Esophagus muscularis mucosa (tissue), 4 donors: ENCODE data around the gene ATP10A. TPM values are rescaled to one million over a fixed set of nuclear protein-coding genes. Genes with fewer than 3 reads are reported as not detected.

ENCODE experiments used
- DNase-seq: peaks from one replicate; pipeline ENCODE4 v3.0.0-alpha.2; 2017; ENCODE audit errors: extremely low spot score
- H3K27ac ChIP-seq, 4 donors: fragments of 200-600 bp; sonication (generic); replicated peaks in 1 of 4; 1 replicate in 3 of 4; 2 replicates in 1 of 4; pipeline ENCODE4 v1.5.1; 2016 to 2019; ENCODE audit warnings: mild to moderate bottlenecking in 1 of 4
- H3K27me3 ChIP-seq, 4 donors: fragments of 200-600 bp; sonication (generic); one replicate each; pipeline versions ENCODE4 v1.5.1 to v1.6.0; 2016 to 2019
- H3K36me3 ChIP-seq, 4 donors: fragments of 200-600 bp; sonication (generic); one replicate each; pipeline ENCODE4 v1.5.1; 2016 to 2019
- H3K4me1 ChIP-seq, 4 donors: fragments of 200-600 bp; sonication (generic); one replicate each; pipeline ENCODE4 v1.5.1; 2016 to 2019
- H3K4me3 ChIP-seq, 4 donors: fragments of 200-600 bp; sonication (generic); 1 replicate in 2 of 4; 2 replicates in 2 of 4; pipeline ENCODE4 v1.5.1; 2016 to 2019; ENCODE audit warnings: mild to moderate bottlenecking in 4 of 4, moderate library complexity in 1 of 4
- H3K9me3 ChIP-seq, 4 donors: fragments of 200-600 bp; sonication (generic); 1 replicate in 3 of 4; 2 replicates in 1 of 4; pipeline ENCODE4 v1.5.1; 2016 to 2019
- CTCF ChIP-seq, 3 experiments: fragments of 200-600 bp in 2 of 3; fragments of 450-650 bp in 1 of 3; sonication (generic) in 2 of 3; IDR thresholded peaks; one replicate each; pipeline ENCODE4 v1.5.1; 2017 to 2019; ENCODE audit warnings: antibody characterized with exemption in 3 of 3, mild to moderate bottlenecking in 2 of 3, moderate library complexity in 1 of 3
- EP300 ChIP-seq: sonication (generic); formaldehyde crosslinking; IDR thresholded peaks from one replicate; pipeline ENCODE4 v1.6.1; 2017; ENCODE audit warnings: antibody characterized with exemption
- POLR2A ChIP-seq: fragments of 450-650 bp; IDR thresholded peaks from one replicate; pipeline ENCODE4 v1.6.1; 2017; ENCODE audit warnings: antibody characterized with exemption, moderate library complexity, mild to moderate bottlenecking, low read depth
- POLR2AphosphoS5 ChIP-seq, 2 donors: sonication (generic); formaldehyde crosslinking; IDR thresholded peaks; one replicate each; pipeline ENCODE4 v1.6.1; 2017; ENCODE audit warnings: antibody characterized with exemption in 2 of 2
- WGBS: methylation state at CpG from one replicate; pipeline ENCODE4 v1.1.5; 2018; 5-methylcytosine and 5-hydroxymethylcytosine counted together
- intact Hi-C: fragments of 100-400 bp; cut with DNase I; formaldehyde crosslinking; loops from one replicate; pipeline ENCODE4 v1.15.1; 2023
- total RNA-seq, 4 donors: library from RNA; depleted of rRNA; stranded (reverse); fragments of >200 nt; gene quantifications; one replicate each; pipeline versions ENCODE4 v1.1.0 to v1.2.1, GENCODE V29; 2016

ATP10A gene
- total RNA-seq, 4 donors from 2014 or later = 23.9 to 51.9 (median 32.6) TPM

DNA sequence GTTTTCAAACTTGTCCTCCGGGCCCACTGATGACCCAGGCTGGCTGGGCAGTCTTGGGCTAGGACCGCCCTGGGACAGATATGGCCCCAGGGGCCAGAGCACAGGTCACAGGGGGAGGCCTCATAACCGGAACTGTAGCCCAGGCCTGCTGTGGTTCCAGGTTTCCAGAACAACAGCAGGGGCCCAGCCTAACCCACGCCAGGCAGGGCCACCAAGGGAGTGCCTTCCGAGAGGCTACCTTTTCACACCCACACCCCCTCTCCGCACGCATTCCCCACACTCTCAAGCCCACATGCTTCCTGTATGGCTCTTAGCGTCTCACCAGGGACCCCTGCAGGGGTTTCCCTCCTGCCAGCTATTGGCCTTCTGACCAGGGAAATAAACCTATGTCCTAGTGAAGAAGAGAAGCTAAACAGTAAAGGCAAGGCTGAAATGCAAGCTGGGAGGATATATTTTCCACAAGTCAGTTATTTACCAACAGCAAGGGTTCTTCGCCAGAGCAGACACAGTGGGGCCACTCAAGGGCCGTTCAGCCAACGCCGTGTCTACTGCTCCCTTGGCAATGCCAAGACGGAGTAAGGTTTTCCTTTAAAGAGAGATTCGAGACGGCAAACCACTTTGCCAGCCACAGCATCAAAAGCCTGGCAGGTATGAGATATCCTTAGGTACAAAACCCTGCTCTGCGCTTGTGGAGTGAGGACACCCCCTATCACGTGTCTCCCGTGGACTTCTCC lies 135.1 kb downstream of the ATP10A start:
- WGBS = 89% methylated on average over 17 of the region's 18 CpGs
- intact Hi-C loops = no loop called here
- Histone ChIP-seq H3K36me3 (peaks cover 0 to 35% (median 16%) of the 10 kb centered on the region in 4 donors), H3K9me3 (no peaks in the 10 kb centered on the region), H3K4me3 (no peak overlapping the region), H3K4me1 (peaks cover 0 to 3% (median 1%) of the 10 kb centered on the region in 4 donors), H3K27me3 (no peaks in the 10 kb centered on the region), H3K27ac (no peak overlapping the region)
- TF ChIP-seq POLR2A (no peak), POLR2AphosphoS5 (IDR thresholded peaks at IDR 0.05) (no peak), CTCF (IDR thresholded peaks at IDR 0.05) (no peak), EP300 (no peak)
- peak; percentile 77 for DNase-seq

DNA sequence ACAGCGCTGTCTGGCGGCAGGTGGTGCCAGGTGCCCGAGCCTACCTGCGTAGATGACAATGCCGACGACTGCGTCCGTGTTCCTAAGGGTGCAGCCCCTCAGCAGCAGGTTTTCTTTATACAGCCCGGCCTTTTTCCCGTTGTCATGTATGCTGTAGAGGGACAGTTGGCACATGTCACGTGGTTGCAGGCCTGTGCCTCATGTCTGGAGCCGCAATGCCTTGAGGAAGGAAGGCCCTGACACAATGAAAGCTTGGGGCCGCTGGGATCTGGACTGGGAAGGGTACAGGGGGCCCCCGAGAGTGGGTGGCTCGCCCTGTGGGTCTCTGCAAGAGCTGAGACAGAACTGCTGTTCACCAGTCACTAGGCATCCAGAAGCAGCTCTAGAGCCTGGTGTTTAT lies 136.0 kb downstream of the ATP10A start:
- peak; percentile 70 for DNase-seq
- Histone ChIP-seq H3K9me3 (no peaks in the 10 kb centered on the region), H3K4me3 (no peak overlapping the region), H3K36me3 (peaks cover 0 to 45% (median 16%) of the 10 kb centered on the region in 4 donors), H3K4me1 (no peaks in the 10 kb centered on the region), H3K27ac (no peak overlapping the region), H3K27me3 (no peaks in the 10 kb centered on the region)
- 95% methylated on average over 14 of the region's 15 CpGs for whole genome bisulfite sequencing
- intact Hi-C loops = no loop called here
- TF ChIP-seq POLR2A = no peak
- no peak for TF ChIP-seq EP300
- no peak for TF ChIP-seq POLR2AphosphoS5 (IDR thresholded peaks at IDR 0.05)
- TF ChIP-seq CTCF (IDR thresholded peaks at IDR 0.05) = no peak

DNA sequence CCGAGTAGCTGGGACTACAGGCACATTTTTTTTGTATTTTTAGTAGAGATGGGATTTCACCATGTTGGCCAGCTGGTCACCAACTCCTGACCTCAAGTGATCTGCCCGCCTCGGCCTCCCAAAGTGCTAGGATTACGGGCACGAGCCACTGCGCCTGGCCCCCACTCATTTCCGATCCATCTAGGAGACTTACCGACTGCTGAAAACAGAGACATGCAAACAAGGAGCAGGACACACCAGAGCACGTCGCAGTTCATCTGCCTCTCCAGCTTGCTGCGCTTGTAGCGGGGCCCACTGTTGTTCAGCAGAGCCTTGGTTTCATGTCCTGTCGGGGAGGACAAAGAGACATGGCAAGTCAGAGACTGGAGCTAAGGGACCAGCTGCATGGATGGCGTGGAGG lies 137.4 kb downstream of the ATP10A start:
- TF ChIP-seq CTCF (IDR thresholded peaks at IDR 0.05) (no peak), EP300 (no peak), POLR2AphosphoS5 (IDR thresholded peaks at IDR 0.05) (no peak), POLR2A (no peak)
- no peaks in the 10 kb centered on the region for H3K27me3 ChIP-seq
- DNase-seq = peak; percentile 74
- no peak overlapping the region for H3K4me3 ChIP-seq
- intact Hi-C loops = no loop called here
- 97% methylated on average over 11 of the region's 14 CpGs for WGBS
- peaks cover 0 to 52% (median 19%) of the 10 kb centered on the region in 4 donors for H3K36me3 ChIP-seq
- no peak overlapping the region for H3K27ac ChIP-seq
- no peaks in the 10 kb centered on the region for H3K9me3 ChIP-seq
- peaks cover 0 to 13% (median 12%) of the 10 kb centered on the region in 4 donors for H3K4me1 ChIP-seq

- WGBS = 93% methylated on average over 7 of the region's 7 CpGs
- no peak for TF ChIP-seq POLR2A
- TF ChIP-seq POLR2AphosphoS5 (IDR thresholded peaks at IDR 0.05) = no peak
- TF ChIP-seq EP300 = no peak
- TF ChIP-seq CTCF (IDR thresholded peaks at IDR 0.05) = no peak
- intact Hi-C loops = no loop called here
Observed at GRCh38 chr15:25724899-25725298, 138.2 kb downstream of the ATP10A start.

More at GRCh38 chr15:25724899-25725298, 138.2 kb downstream of the ATP10A start:
- H3K4me1 ChIP-seq = peaks cover 0 to 14% (median 13%) of the 10 kb centered on the region in 4 donors
- peaks cover 0 to 59% (median 23%) of the 10 kb centered on the region in 4 donors for H3K36me3 ChIP-seq
- H3K4me3 ChIP-seq = no peak overlapping the region
- H3K27me3 ChIP-seq = no peaks in the 10 kb centered on the region
- no peak for DNase-seq
- H3K9me3 ChIP-seq = no peaks in the 10 kb centered on the region
- no peak overlapping the region for H3K27ac ChIP-seq
